Thymus (tissue), 11 donors: Measurements from ENCODE around the gene BRD2. TPM values are rescaled to one million over a fixed set of nuclear protein-coding genes. Genes with fewer than 3 reads are reported as not detected.
"Not testable (repeated sequence)": the region's sequence is repeated elsewhere in the genome, so short reads cannot be mapped to it uniquely, and the experiment has no call there.

Source experiments
- DNase-seq, 9 donors: peaks; one replicate each; pipeline ENCODE4 v3.0.0-alpha.2; 2013; ENCODE audit warnings: low spot score in 9 of 9, low read depth in 6 of 9, missing footprints in 1 of 9
- H3K27ac ChIP-seq, 2 donors: one replicate each; pipeline ENCODE4 v1.5.1; 2013; ENCODE audit warnings: control low read depth in 1 of 2, low read depth in 1 of 2, low read length in 1 of 2, mild to moderate bottlenecking in 1 of 2, moderate library complexity in 1 of 2
- H3K27me3 ChIP-seq, 2 donors: one replicate each; pipeline ENCODE4 v1.5.1; 2013; ENCODE audit warnings: low read length in 1 of 2; ENCODE audit not compliant: control insufficient read depth in 2 of 2, insufficient read depth in 1 of 2
- H3K36me3 ChIP-seq, 2 donors: one replicate each; pipeline ENCODE4 v1.5.1; 2013; ENCODE audit warnings: low read length in 1 of 2, mild to moderate bottlenecking in 1 of 2, moderate library complexity in 1 of 2; ENCODE audit not compliant: control insufficient read depth in 2 of 2, insufficient read depth in 2 of 2
- H3K4me1 ChIP-seq, 2 donors: one replicate each; pipeline ENCODE4 v1.5.1; 2013; ENCODE audit warnings: low read length in 2 of 2; ENCODE audit not compliant: control insufficient read depth in 2 of 2, insufficient read depth in 2 of 2
- H3K4me3 ChIP-seq, 2 donors: one replicate each; pipeline ENCODE4 v1.5.1; 2013; ENCODE audit warnings: low read length in 2 of 2, control low read depth in 1 of 2, mild to moderate bottlenecking in 1 of 2
- H3K9me3 ChIP-seq, 2 donors: one replicate each; pipeline ENCODE4 v1.5.1; 2013; ENCODE audit warnings: low read length in 1 of 2, mild to moderate bottlenecking in 1 of 2; ENCODE audit not compliant: control insufficient read depth in 2 of 2, insufficient read depth in 1 of 2
- WGBS: extraction: QIAGEN DNeasy Blood & Tissue Kit; methylation state at CpG from one replicate; pipeline ENCODE4 v1.1.7; 2013; 5-methylcytosine and 5-hydroxymethylcytosine counted together
- polyA plus RNA-seq: library from polyadenylated mRNA; stranded (reverse); fragments of 200-250 nt; gene quantifications from one replicate; pipeline ENCODE4 v1.2.3, GENCODE V29; 2013
- total RNA-seq: library from RNA; stranded (reverse); fragments of 120-200 nt; gene quantifications from one replicate; pipeline ENCODE4 v1.2.4, GENCODE V29; 2013
- donor health status: healthy.

BRD2 gene
- total and polyA plus RNA-seq, 2 donors = 113 to 119 TPM

DNA sequence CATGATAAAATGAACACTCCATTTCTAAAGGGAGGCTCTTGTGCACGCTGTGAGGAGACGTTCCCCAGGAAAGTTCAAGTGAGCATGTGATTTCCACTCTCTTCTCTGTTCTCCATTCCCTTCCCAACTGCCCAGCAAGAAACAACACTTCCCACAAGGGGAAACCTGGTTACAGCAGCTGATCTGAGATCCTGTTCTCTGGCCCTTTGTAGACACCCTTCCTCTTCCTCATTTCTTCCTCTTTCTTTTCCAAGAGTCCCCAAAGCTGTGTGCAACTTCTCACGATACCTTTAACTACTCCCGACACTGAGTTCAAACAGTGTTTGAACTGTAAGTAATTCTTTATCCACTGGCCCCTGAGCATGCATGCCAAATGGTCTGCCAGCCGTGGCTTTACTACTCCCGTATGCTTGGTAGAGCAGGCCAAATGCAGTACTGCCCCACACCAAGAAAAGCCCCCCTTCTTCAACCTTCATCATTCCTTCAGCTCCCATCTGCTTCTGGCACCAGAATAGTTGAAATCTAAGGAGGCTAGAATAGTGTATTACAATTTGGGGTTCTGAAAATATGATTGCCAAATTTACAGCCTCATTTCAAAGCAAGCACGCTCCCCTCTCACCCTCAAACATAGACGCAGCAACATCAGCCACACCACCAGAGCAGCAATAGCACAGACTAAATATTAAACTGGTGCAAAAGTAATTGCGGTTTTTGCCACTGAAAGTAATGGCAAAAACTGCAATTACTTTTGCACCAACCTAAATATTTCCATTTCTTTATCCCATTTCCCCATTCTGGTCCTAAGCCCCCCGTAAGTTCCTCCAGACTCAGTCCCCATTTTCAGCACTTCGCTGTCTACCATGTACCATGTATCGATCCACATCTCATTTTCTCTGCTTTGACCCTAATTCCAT, 31.9 kb upstream of the BRD2 start:
- Histone ChIP-seq H3K36me3 (no peaks in the 10 kb centered on the region), H3K27me3 (no peaks in the 10 kb centered on the region), H3K27ac (no peak overlapping the region), H3K4me1 (peaks cover 6 to 11% of the 10 kb centered on the region in 2 donors), H3K4me3 (no peak overlapping the region), H3K9me3 (no peaks in the 10 kb centered on the region)
- no peak for DNase-seq
- 94% methylated on average over 12 of the region's 12 CpGs for WGBS

- Histone ChIP-seq H3K4me3 (no peak overlapping the region), H3K27ac (peak overlapping the region in 1 of 2 donors; percentile 31), H3K9me3 (no peaks in the 10 kb centered on the region), H3K27me3 (no peaks in the 10 kb centered on the region), H3K4me1 (peaks cover 8 to 18% of the 10 kb centered on the region in 2 donors), H3K36me3 (no peaks in the 10 kb centered on the region)
- no peak for DNase-seq
- WGBS = 97% methylated on average over 8 of the region's 8 CpGs
Measured at GRCh38 chr6:32937230-32937633, 31.2 kb upstream of the BRD2 start.

GRCh38 chr6:32938494-32938893, 29.9 kb upstream of the BRD2 start:
- no peak overlapping the region for H3K4me3 ChIP-seq
- H3K36me3 ChIP-seq = no peaks in the 10 kb centered on the region
- no peaks in the 10 kb centered on the region for H3K27me3 ChIP-seq
- DNase-seq = no peak
- 96% methylated on average over 7 of the region's 7 CpGs for WGBS
- H3K27ac ChIP-seq = peak overlapping the region in 1 of 2 donors; percentile 33
- peaks cover 8 to 27% of the 10 kb centered on the region in 2 donors for H3K4me1 ChIP-seq
- H3K9me3 ChIP-seq = no peaks in the 10 kb centered on the region

DNA sequence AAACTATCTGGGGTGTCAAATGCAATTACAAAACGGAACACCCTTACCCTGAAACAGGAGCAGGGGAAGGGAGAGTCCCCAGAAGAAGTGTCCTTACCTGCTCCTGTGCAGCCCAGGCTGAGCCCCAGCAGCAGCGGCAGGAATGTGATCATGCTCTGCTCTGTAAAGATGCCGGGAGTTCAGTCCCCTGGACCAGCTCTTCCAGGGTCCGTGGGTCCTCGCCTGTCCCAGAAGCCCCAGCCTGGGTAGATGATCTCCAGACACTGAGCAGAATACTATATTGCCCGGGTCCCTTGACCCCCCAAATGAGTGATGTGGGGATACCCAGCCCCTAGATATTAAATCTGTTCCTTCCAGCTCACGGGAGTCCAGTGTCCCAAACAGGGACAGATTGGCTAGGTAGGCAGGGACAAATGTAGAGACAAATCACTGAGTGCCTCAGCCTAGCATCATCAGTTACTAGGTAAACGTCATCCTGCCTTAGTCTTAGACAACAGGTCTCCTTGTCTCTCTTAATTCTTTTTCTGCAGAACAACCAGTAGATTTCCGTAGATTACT, 27.7 kb upstream of the BRD2 start, which contains the start of gene HLA-DMB:
Gene HLA-DMB, minus strand, starts transcription at position 373 of the 558 bp plus-strand sequence. Its CDS starts 221 bp downstream, at position 152.
- Histone ChIP-seq H3K36me3 (no peaks in the 10 kb centered on the region), H3K4me1 (peaks cover 17 to 46% of the 10 kb centered on the region in 2 donors), H3K27ac (peak within 1 kb of the TSS; percentile 94 to 99), H3K9me3 (no peaks in the 10 kb centered on the region), H3K4me3 (peak within 1 kb of the TSS; percentile 42 to 52), H3K27me3 (no peaks in the 10 kb centered on the region)
- WGBS = 8% methylated on average over 9 of the region's 9 CpGs
- DNase-seq = peak in 8 of 9 donors; percentile 56 to 87 (median 72)

GRCh38 chr6:32941214-32941768, 27.1 kb upstream of the BRD2 start:
- H3K9me3 ChIP-seq = no peaks in the 10 kb centered on the region
- peak overlapping the region in 1 of 2 donors; percentile 7 for H3K4me3 ChIP-seq
- peaks cover 17 to 46% of the 10 kb centered on the region in 2 donors for H3K4me1 ChIP-seq
- no peaks in the 10 kb centered on the region for H3K27me3 ChIP-seq
- H3K27ac ChIP-seq = peak overlapping the region; percentile 94 to 99
- no peaks in the 10 kb centered on the region for H3K36me3 ChIP-seq
- peak in 5 of 9 donors; percentile 24 to 72 (median 32) for DNase-seq
- WGBS = 18% methylated on average over 7 of the region's 7 CpGs

GRCh38 chr6:32942555-32943123, 25.8 kb upstream of the BRD2 start:
- H3K27ac ChIP-seq, H3K36me3 ChIP-seq, H3K27me3 ChIP-seq, DNase-seq, H3K4me3 ChIP-seq, H3K9me3 ChIP-seq: not testable (repeated sequence)
- H3K4me1 ChIP-seq = peaks cover 17 to 46% of the 10 kb centered on the region in 2 donors
- 91% methylated on average over 9 of the region's 9 CpGs for WGBS

GRCh38 chr6:32943864-32944649, 24.3 kb upstream of the BRD2 start:
- 32% methylated on average over 4 of the region's 4 CpGs for WGBS
- peak overlapping the region; percentile 5 to 13 for H3K4me3 ChIP-seq
- H3K36me3 ChIP-seq = no peaks in the 10 kb centered on the region
- peak in 5 of 9 donors; percentile 44 to 79 (median 58) for DNase-seq
- no peaks in the 10 kb centered on the region for H3K9me3 ChIP-seq
- H3K27ac ChIP-seq = peak overlapping the region; percentile 66 to 82
- H3K27me3 ChIP-seq = no peaks in the 10 kb centered on the region
- peaks cover 17 to 46% of the 10 kb centered on the region in 2 donors for H3K4me1 ChIP-seq

GRCh38 chr6:32945108-32945760, 23.2 kb upstream of the BRD2 start:
- peaks cover 17 to 57% of the 10 kb centered on the region in 2 donors for H3K4me1 ChIP-seq
- H3K27ac ChIP-seq = peak overlapping the region; percentile 66 to 67
- no peaks in the 10 kb centered on the region for H3K9me3 ChIP-seq
- no peaks in the 10 kb centered on the region for H3K36me3 ChIP-seq
- H3K4me3 ChIP-seq = no peak overlapping the region
- no peaks in the 10 kb centered on the region for H3K27me3 ChIP-seq
- DNase-seq = no peak
- whole genome bisulfite sequencing = 80% methylated on average over 9 of the region's 9 CpGs
